GM12891 (cell line): ENCODE data around the gene ZSCAN12.
"Not testable (repeated sequence)": the region's sequence is repeated elsewhere in the genome, so short reads cannot be mapped to it uniquely, and the experiment has no call there.

Experiments
- DNase-seq: peaks from one replicate; pipeline ENCODE4 v3.0.0; 2011; ENCODE audit warnings: low spot score; ENCODE audit not compliant: insufficient read length
- FAIRE-seq: peaks from 2 replicates; lab custom pipeline; 2011; peaks lifted over from hg19 to GRCh38; lab: Jason Lieb, UNC
- PAX5 ChIP-seq: IDR thresholded peaks from 2 replicates; pipeline ENCODE4 v1.6.1; 2011; ENCODE audit warnings: low read length, moderate library complexity, mild to moderate bottlenecking; ENCODE audit not compliant: insufficient read depth, severe bottlenecking
- POLR2A ChIP-seq: IDR thresholded peaks from 2 replicates; pipeline ENCODE4 v1.6.1; 2011; ENCODE audit warnings: low read depth, low read length, control low read depth
- POLR2AphosphoS5 ChIP-seq: IDR thresholded peaks from 2 replicates; pipeline ENCODE4 v1.6.1; 2011; ENCODE audit warnings: low read depth, low read length, control low read depth
- POU2F2 ChIP-seq: IDR thresholded peaks from 2 replicates; pipeline ENCODE4 v1.6.1; 2011; ENCODE audit warnings: low read depth, mild to moderate bottlenecking, control low read depth, low read length, moderate library complexity
- SPI1 ChIP-seq: IDR thresholded peaks from 2 replicates; pipeline ENCODE4 v1.6.1; 2011; ENCODE audit warnings: low read depth, low read length, control low read depth
- TAF1 ChIP-seq: IDR thresholded peaks from 2 replicates; pipeline ENCODE4 v1.6.1; 2011; ENCODE audit warnings: low read depth, low read length, control low read depth

The ZSCAN12 gene

DNA sequence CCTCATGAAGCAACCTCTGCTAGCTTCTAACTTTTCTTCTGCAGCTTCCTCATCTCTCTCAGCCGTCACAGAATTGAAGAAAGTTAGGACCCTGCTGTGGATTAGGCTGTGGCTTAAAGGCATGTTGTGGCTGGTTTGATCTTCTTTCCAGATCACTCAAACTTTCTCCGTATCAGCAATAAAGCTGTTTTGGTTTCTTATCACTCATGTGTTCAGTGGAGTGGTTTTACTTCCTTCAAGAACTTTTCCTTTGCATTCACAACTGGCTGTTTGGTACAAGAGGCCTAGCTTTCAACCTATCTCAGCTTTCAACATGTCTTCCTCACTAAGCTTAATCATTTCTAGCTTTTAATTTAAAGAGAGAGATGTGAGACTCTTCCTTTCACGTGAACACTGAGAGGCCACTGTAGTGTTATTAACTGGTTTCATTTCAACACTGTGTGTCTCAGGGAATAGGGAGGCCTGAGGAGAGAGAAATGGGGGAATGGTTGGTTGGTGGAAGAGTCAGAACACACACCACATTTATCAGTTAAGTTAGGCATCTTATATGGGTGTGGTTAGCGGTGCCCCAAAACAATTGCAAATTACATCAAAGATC is 26.5 kb upstream of the ZSCAN12 start:
- DNase-seq (no peak), FAIRE-seq (no peak)
- TF ChIP-seq TAF1, result no peak
- TF ChIP-seq POLR2A, result no peak
- no peak for TF ChIP-seq POLR2AphosphoS5
- TF ChIP-seq SPI1, result no peak
- no peak for TF ChIP-seq POU2F2
- TF ChIP-seq PAX5, result no peak

GRCh38 chr6:28424163-28424562 is 24.6 kb upstream of the ZSCAN12 start:
- TF ChIP-seq POU2F2 (no peak), PAX5 (no peak), SPI1 (no peak), POLR2AphosphoS5 (no peak), POLR2A (no peak), TAF1 (no peak)
- FAIRE-seq, result no peak
- no peak for DNase-seq

- TF ChIP-seq POLR2AphosphoS5 (no peak), POU2F2 (no peak), PAX5 (no peak), SPI1 (no peak), POLR2A (no peak), TAF1 (no peak)
- DNase-seq (no peak), FAIRE-seq (no peak)
These were observed 24.0 kb upstream of the ZSCAN12 start for GRCh38 chr6:28423546-28423945.

DNA sequence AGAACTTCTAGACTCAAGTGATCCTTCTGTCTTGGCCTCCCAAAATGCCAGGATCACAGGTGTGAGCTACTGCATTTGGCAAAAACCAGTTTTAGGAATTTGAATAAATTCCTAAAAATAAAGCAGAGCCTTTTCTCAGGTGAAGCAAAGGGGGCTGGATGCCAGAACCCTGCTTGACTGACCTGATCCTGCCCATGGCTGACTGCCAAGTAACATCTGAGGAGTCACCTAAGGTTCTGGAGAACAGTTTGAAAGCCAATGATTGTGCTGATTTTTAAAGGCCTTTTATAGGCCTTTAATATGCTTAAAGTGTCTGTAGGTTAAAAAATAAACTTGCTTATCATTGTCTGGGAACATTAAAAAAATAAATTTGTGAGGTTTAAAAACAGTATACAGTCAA is 14.1 kb upstream of the ZSCAN12 start:
- DNase-seq, result no peak
- no peak for TF ChIP-seq POLR2AphosphoS5
- TF ChIP-seq PAX5, result no peak
- no peak for TF ChIP-seq TAF1
- TF ChIP-seq SPI1, result no peak
- TF ChIP-seq POLR2A, result no peak
- no peak for TF ChIP-seq POU2F2
- FAIRE-seq, result no peak

DNA sequence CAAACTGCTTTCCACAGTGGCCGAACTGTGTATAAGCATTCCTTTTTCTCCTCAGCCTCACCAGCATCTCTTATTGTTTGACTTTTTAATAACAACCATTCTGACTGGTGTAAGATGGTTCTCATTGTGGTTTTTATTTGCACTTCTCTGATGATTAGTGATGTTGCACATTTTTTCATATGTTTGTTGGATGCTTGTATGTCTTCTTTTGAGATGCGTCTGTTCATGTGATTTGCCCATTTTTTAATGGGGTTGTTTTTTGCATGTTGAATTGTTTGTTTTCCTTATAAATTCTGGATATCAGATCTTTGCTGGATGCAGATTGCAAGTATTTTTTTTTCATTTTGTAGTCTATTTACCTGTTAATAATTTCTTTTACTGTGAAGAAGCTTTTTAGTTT is 11.2 kb upstream of the ZSCAN12 start:
- DNase-seq (no peak), FAIRE-seq (no peak)
- TF ChIP-seq POLR2A, result no peak
- TF ChIP-seq SPI1, result no peak
- no peak for TF ChIP-seq TAF1
- no peak for TF ChIP-seq POU2F2
- no peak for TF ChIP-seq PAX5
- no peak for TF ChIP-seq POLR2AphosphoS5

DNA sequence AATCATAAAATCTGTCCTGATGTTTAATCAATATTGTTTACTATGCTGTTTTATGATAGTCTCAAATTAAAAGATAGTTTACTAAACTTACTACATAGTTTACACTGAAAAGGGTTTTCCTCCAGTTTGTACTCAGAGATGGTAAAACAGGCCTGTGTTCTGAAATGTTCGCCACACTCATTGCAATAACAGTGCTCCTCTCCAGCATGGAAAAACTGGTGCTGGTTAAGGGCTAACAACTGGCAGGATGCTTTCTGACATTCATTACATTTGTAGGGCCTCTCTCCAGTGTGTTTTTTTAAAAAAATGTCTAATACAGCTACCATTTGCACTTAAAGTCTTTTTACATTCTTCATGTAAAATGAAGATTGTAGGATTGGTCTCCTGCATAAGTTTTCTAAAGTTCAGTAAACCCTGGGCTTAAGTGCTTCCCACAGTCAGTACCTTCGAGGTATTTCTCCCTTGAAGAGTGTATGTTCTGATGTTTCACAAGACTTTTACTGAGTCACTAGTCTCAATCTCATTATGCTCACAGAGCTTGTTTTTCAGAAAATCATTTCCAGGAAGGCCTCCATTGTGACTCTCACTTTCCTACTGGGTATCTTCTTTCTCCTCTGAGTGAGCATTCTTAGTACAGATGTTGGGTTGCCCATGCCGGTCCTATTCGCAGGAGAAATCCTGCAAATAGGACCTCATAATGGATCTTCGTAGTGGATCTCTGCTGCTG is 8.7 kb upstream of the ZSCAN12 start:
- DNase-seq (no peak), FAIRE-seq (no peak)
- TF ChIP-seq POLR2AphosphoS5 (no peak), PAX5 (no peak), POLR2A (no peak), TAF1 (no peak), SPI1 (no peak), POU2F2 (no peak)

- no peak for DNase-seq
- TF ChIP-seq POLR2AphosphoS5 (no peak), SPI1 (no peak), POU2F2 (no peak), POLR2A (no peak), TAF1 (no peak), PAX5 (no peak)
- no peak for FAIRE-seq
These were observed 7.9 kb upstream of the ZSCAN12 start for GRCh38 chr6:28407401-28407800.

GRCh38 chr6:28403923-28404322 is 4.4 kb upstream of the ZSCAN12 start:
- DNase-seq, FAIRE-seq: not testable (repeated sequence)

DNA sequence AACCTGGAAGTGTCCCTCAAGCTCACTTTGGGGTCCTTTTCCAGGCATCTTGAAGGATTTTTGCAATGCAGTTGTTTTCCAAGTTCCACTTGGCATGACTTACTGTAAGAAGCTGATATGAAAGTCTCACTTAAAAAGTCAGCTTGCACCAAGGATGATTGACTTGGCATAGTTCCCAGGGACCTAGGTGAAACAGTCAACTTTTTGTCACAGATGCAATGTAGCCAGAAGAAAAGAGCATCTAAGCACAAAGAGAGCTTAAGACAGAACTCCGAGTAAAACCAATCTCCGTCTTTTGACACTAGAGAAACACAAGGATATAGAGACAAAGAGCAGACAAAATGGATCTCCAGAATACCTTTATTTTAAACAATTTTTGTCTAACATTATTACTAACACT is 2.6 kb upstream of the ZSCAN12 start:
- no peak for TF ChIP-seq TAF1
- TF ChIP-seq POU2F2, result no peak
- no peak for TF ChIP-seq POLR2A
- TF ChIP-seq POLR2AphosphoS5, result no peak
- no peak for TF ChIP-seq SPI1
- FAIRE-seq (no peak), DNase-seq (no peak)

GRCh38 chr6:28401172-28401571 is 1.6 kb upstream of the ZSCAN12 start:
- no peak for TF ChIP-seq POLR2AphosphoS5
- no peak for TF ChIP-seq TAF1
- TF ChIP-seq SPI1, result no peak
- no peak for TF ChIP-seq POU2F2
- DNase-seq, result no peak
- no peak for FAIRE-seq

DNA sequence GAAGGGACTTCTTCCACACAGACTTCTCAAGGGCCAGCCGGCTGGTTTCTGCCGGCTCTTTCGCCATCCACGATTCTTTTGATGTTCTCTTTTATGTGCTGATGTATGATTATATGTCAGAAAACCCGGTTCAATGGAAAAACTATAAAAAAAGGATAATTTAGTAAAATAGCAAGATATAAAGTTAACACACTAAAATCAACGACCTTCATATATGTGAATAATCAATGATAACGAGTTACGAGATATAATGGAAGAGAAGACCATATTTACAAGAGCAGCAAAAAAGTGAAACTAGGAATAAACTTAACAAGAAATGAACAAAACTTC is 540 bp upstream of the ZSCAN12 start:
- FAIRE-seq (no peak), DNase-seq (no peak)
- TF ChIP-seq POLR2AphosphoS5, result no peak
- no peak for TF ChIP-seq TAF1
- no peak for TF ChIP-seq POLR2A
- TF ChIP-seq POU2F2, result no peak
- no peak for TF ChIP-seq SPI1
- TF ChIP-seq PAX5, result no peak
